Stomach (tissue), 9 donors: ENCODE measurements around the gene SMAD5. TPM values are rescaled to one million over a fixed set of nuclear protein-coding genes. Genes with fewer than 3 reads are reported as not detected.

Source experiments
- DNase-seq, 2 donors: peaks; one replicate each; pipeline versions ENCODE4 v3.0.0 to v3.0.0-alpha.2; 2013 to 2019
- H3K27ac ChIP-seq, 5 donors: fragments of 200-600 bp in 4 of 5; sonication (generic) in 4 of 5; one replicate each; pipeline ENCODE4 v1.5.1; 2013 to 2019; ENCODE audit warnings: mild to moderate bottlenecking in 1 of 5, moderate library complexity in 1 of 5
- H3K27me3 ChIP-seq, 3 donors: fragments of 200-600 bp; sonication (generic); one replicate each; pipeline ENCODE4 v1.5.1; 2017 to 2019; ENCODE audit warnings: mixed run types in 1 of 3
- H3K36me3 ChIP-seq, 4 donors: fragments of 200-600 bp; sonication (generic); 1 replicate in 3 of 4; 2 replicates in 1 of 4; pipeline ENCODE4 v1.5.1; 2016 to 2019
- H3K4me1 ChIP-seq, 4 donors: fragments of 200-600 bp; sonication (generic); one replicate each; pipeline ENCODE4 v1.5.1; 2016 to 2019
- H3K4me3 ChIP-seq, 4 donors: fragments of 200-600 bp; sonication (generic) in 3 of 4; one replicate each; pipeline ENCODE4 v1.5.1; 2016 to 2019; ENCODE audit warnings: mild to moderate bottlenecking in 1 of 4
- H3K9me3 ChIP-seq, 4 donors: fragments of 200-600 bp; sonication (generic); one replicate each; pipeline ENCODE4 v1.5.1; 2016 to 2019
- CTCF ChIP-seq, 7 experiments: fragments of 450-650 bp in 4 of 7; fragments of 200-600 bp in 3 of 7; sonication (generic) in 3 of 7; IDR thresholded peaks; one replicate each; pipeline ENCODE4 v1.5.1; 2016 to 2019; ENCODE audit warnings: antibody characterized with exemption in 7 of 7, control low read depth in 2 of 7, mild to moderate bottlenecking in 1 of 7
- EP300 ChIP-seq: sonication (generic); formaldehyde crosslinking; IDR thresholded peaks from one replicate; pipeline ENCODE4 v1.6.1; 2017; ENCODE audit warnings: antibody characterized with exemption
- POLR2A ChIP-seq, 4 donors: fragments of 450-650 bp; IDR thresholded peaks; one replicate each; pipeline ENCODE4 v1.6.1; 2016; ENCODE audit warnings: antibody characterized with exemption in 4 of 4, control low read depth in 2 of 4, mild to moderate bottlenecking in 1 of 4, moderate library complexity in 1 of 4
- POLR2AphosphoS5 ChIP-seq, 3 donors: sonication (generic); formaldehyde crosslinking; IDR thresholded peaks; one replicate each; pipeline ENCODE4 v1.6.1; 2016; ENCODE audit warnings: antibody characterized with exemption in 3 of 3
- WGBS, 5 donors: extraction: QIAGEN DNeasy Blood & Tissue Kit in 3 of 5; methylation state at CpG; one replicate each; pipeline versions ENCODE4 v1.1.5 to v1.1.7; 2013 to 2018; 5-methylcytosine and 5-hydroxymethylcytosine counted together
- intact Hi-C: fragments of 100-400 bp; cut with DNase I; formaldehyde crosslinking; loops from one replicate; pipeline ENCODE4 v1.15.1; 2023; ENCODE audit warnings: low total_unique reads
- polyA plus RNA-seq, 3 donors: library from polyadenylated mRNA; stranded (reverse); fragments of 200-250 nt; gene quantifications; one replicate each; pipeline ENCODE4 v1.2.3, GENCODE V29; 2013
- total RNA-seq, 5 donors: library from RNA; depleted of rRNA; stranded (reverse); fragments of >200 nt; gene quantifications; one replicate each; pipeline versions ENCODE4 v1.1.0 to v1.2.3, GENCODE V29; 2014 to 2016
- donor health status: healthy with polysubstance abuse.
- donor health status: Bipolar disorder and iron deficiency.
- donor health status: healthy.

SMAD5 gene
- total and polyA plus RNA-seq, 8 donors, result 6.8 to 220 (median 24.0) TPM

GRCh38 chr5:136191304-136192014, 58.8 kb downstream of the SMAD5 start:
- WGBS, 5 donors, result 20 to 29% (median 23%) methylated on average over 38 to 44 of the region's 44 CpGs
- H3K27me3 ChIP-seq, result peaks cover 0 to 58% (median 42%) of the 10 kb centered on the region in 3 donors
- intact Hi-C loops, result no loop called here
- TF ChIP-seq CTCF (IDR thresholded peaks at IDR 0.05), result no peak
- no peak for TF ChIP-seq POLR2AphosphoS5 (IDR thresholded peaks at IDR 0.05)
- no peak for TF ChIP-seq POLR2A (IDR thresholded peaks at IDR 0.05)
- no peak for TF ChIP-seq EP300
- H3K9me3 ChIP-seq, result no peaks in the 10 kb centered on the region
- no peak overlapping the region for H3K27ac ChIP-seq
- peaks cover 22 to 48% (median 32%) of the 10 kb centered on the region in 4 donors for H3K4me1 ChIP-seq
- peak overlapping the region; percentile 39 to 56 (median 48) for H3K4me3 ChIP-seq
- peaks cover 0 to 22% (median 19%) of the 10 kb centered on the region in 4 donors for H3K36me3 ChIP-seq
- peak in 1 of 2 donors; percentile 67 for DNase-seq

GRCh38 chr5:136192015-136192525, 59.4 kb downstream of the SMAD5 start:
- no peak for TF ChIP-seq EP300
- TF ChIP-seq POLR2A (IDR thresholded peaks at IDR 0.05), result no peak
- TF ChIP-seq CTCF (IDR thresholded peaks at IDR 0.05), result no peak
- TF ChIP-seq POLR2AphosphoS5 (IDR thresholded peaks at IDR 0.05), result no peak
- Histone ChIP-seq H3K36me3 (peaks cover 0 to 19% (median 17%) of the 10 kb centered on the region in 4 donors), H3K4me1 (peaks cover 21 to 52% (median 36%) of the 10 kb centered on the region in 4 donors), H3K27me3 (peaks cover 0 to 58% (median 42%) of the 10 kb centered on the region in 3 donors), H3K9me3 (no peaks in the 10 kb centered on the region), H3K4me3 (peak overlapping the region; percentile 39 to 56 (median 48)), H3K27ac (peak overlapping the region in 1 of 5 donors; percentile 11)
- intact Hi-C loops, result no loop called here
- DNase-seq, result peak in 1 of 2 donors; percentile 65
- 1 to 4% (median 1%) methylated on average over 4 to 56 of the region's 56 CpGs for WGBS, 5 donors

- Histone ChIP-seq H3K27me3 (peaks cover 0 to 58% (median 42%) of the 10 kb centered on the region in 3 donors), H3K4me1 (peaks cover 21 to 52% (median 36%) of the 10 kb centered on the region in 4 donors), H3K27ac (peak within 1 kb of the TSS in 1 of 5 donors; percentile 11), H3K9me3 (no peaks in the 10 kb centered on the region), H3K36me3 (peaks cover 0 to 13% (median 10%) of the 10 kb centered on the region in 4 donors), H3K4me3 (peak within 1 kb of the TSS; percentile 39 to 56 (median 48))
- intact Hi-C loops, result no loop called here
- peak in 1 of 2 donors; percentile 76 for DNase-seq
- no peak for TF ChIP-seq EP300
- no peak for TF ChIP-seq POLR2AphosphoS5 (IDR thresholded peaks at IDR 0.05)
- no peak for TF ChIP-seq POLR2A (IDR thresholded peaks at IDR 0.05)
- no peak for TF ChIP-seq CTCF (IDR thresholded peaks at IDR 0.05)
- 1 to 2% (median 1%) methylated on average over 13 to 81 of the region's 81 CpGs for WGBS, 5 donors
Observed at GRCh38 chr5:136192526-136193321, 60.1 kb downstream of the SMAD5 start, which contains the start of gene SMIM32. Gene SMIM32 (minus strand): TSS chr5:136193162. CDS start chr5:136192524, 638 bp downstream.
